ENCODE measurements around the gene TRMO.

The TRMO gene

GRCh38 chr9:97918611-97919010 lies 3.7 kb downstream of the TRMO start:
- no peak for DNase-seq (ENCODE audit: low read depth)
- no peak for TF ChIP-seq CTCF (IDR thresholded peaks at IDR 0.05; ENCODE audit: control insufficient read depth, insufficient read depth, low read depth, low read length, missing control alignments)
- no peak overlapping the region for H3K4me3 ChIP-seq (ENCODE audit: control insufficient read depth, low read depth, low read length)

GRCh38 chr9:97911970-97912369 lies 10.3 kb downstream of the TRMO start:
- TF ChIP-seq CTCF (IDR thresholded peaks at IDR 0.05; ENCODE audit: control insufficient read depth, insufficient read depth, low read depth, low read length, missing control alignments): no peak
- DNase-seq (ENCODE audit: low read depth): no peak
- H3K4me3 ChIP-seq (ENCODE audit: control insufficient read depth, low read depth, low read length): no peak overlapping the region

DNA sequence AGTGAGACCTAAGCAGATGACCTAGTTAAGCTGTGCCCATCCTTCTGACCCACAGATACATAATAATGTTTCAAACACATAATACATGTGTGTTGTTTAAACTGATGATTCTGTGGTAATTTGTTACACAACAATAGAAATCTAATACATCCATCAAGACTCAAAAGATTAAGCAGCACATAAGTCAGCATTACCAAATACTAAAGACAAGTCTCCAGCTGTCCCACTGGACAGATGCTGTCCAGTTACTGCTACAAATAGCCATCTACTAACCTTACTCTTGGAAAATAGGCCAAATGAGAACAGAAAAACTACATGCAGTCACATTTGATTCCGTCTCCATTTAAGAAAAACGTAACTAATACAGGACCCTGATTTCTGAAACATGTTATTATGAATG lies 10.8 kb downstream of the TRMO start:
- TF ChIP-seq CTCF (IDR thresholded peaks at IDR 0.05; ENCODE audit: control insufficient read depth, insufficient read depth, low read depth, low read length, missing control alignments): no peak
- H3K4me3 ChIP-seq (ENCODE audit: control insufficient read depth, low read depth, low read length): no peak overlapping the region
- no peak for DNase-seq (ENCODE audit: low read depth)

DNA sequence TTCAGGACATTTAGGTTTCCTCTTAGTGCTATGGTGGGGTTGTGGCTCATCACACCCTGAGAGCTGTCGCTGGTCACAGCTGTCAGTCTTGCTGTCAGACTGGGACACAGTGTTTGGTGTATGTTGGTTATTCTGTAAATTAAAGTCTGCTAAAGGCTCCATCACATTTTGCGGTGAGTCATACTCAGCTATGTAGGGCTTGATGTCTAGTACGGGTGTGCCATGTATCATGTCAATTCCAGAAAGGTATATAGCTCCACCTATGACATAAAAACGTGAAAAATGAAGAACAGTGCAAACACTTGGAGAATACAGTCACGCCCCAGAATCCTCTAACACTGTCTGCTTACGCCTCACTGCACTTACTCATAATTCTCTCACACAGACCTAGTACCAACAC lies 11.9 kb downstream of the TRMO start:
- no peak overlapping the region for H3K4me3 ChIP-seq (ENCODE audit: control insufficient read depth, low read depth, low read length)
- TF ChIP-seq CTCF (IDR thresholded peaks at IDR 0.05; ENCODE audit: control insufficient read depth, insufficient read depth, low read depth, low read length, missing control alignments): no peak
- DNase-seq (ENCODE audit: low read depth): no peak

- no peak for DNase-seq (ENCODE audit: low read depth)
Measured at GRCh38 chr9:97908705-97909104, 13.6 kb downstream of the TRMO start.

DNA sequence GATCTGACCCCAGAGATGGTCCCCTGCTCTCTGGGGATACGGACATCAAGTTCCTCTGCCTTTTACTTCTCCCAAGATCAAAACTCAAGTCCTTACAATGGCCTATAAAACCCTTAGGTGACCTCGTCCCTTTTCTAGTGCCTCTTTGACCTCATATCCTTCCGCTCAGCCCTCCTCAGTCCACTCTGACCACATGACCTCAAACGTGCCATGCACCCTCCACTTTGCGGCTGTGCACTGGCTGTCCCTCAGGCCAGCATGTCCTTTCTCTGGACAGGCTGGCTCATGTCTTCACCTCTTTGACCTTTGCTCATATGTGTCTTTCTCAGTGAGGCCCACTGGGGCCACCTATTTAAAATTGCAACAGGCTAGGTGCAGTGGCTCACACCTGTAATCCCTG lies 14.7 kb downstream of the TRMO start:
- no peak for TF ChIP-seq CTCF (IDR thresholded peaks at IDR 0.05; ENCODE audit: control insufficient read depth, insufficient read depth, low read depth, low read length, missing control alignments)
- no peak overlapping the region for H3K4me3 ChIP-seq (ENCODE audit: control insufficient read depth, low read depth, low read length)
- DNase-seq (ENCODE audit: low read depth): no peak

More at GRCh38 chr9:97908705-97909104, 13.6 kb downstream of the TRMO start:
- H3K4me3 ChIP-seq (ENCODE audit: control insufficient read depth, low read depth, low read length): no peak overlapping the region
- no peak for TF ChIP-seq CTCF (IDR thresholded peaks at IDR 0.05; ENCODE audit: control insufficient read depth, insufficient read depth, low read depth, low read length, missing control alignments)

GRCh38 chr9:97907046-97907445 lies 15.3 kb downstream of the TRMO start:
- no peak for DNase-seq (ENCODE audit: low read depth)
- no peak for TF ChIP-seq CTCF (IDR thresholded peaks at IDR 0.05; ENCODE audit: control insufficient read depth, insufficient read depth, low read depth, low read length, missing control alignments)
- H3K4me3 ChIP-seq (ENCODE audit: control insufficient read depth, low read depth, low read length): no peak overlapping the region
